HCT116 (cell line): ENCODE measurements around the gene PPP1R14B. TPM values are rescaled to one million over a fixed set of nuclear protein-coding genes. Genes with fewer than 3 reads are reported as not detected.

Experiments
- ATAC-seq: fragments of 200-7000 bp; cut with Tn5 transposase; 2 replicates; pipeline ENCODE4 v1.9.1; 2020; ENCODE audit warnings: mild to moderate bottlenecking, moderate library complexity
- BruUV-seq: library from RNA; stranded (reverse); fragments of 400-500 nt; replicated peaks from 2 replicates; lab custom pipeline; 2021; lab: Mats Ljungman, UMichigan
- CTCF ChIA-PET: fragments of 300-600 bp; sonication (Branson Sonifier 250); formaldehyde crosslinking; loops from one replicate; lab custom pipeline; 2021; ENCODE audit warnings: antibody characterized with exemption; lab: Charles Lee
- POLR2A ChIA-PET: fragments of 300-600, 350-600 bp; sonication (Branson Sonifier 250); formaldehyde crosslinking; loops from one replicate; lab custom pipeline; 2021; ENCODE audit warnings: antibody characterized with exemption; lab: Charles Lee
- RAD21 ChIA-PET, 2 experiments: fragments of 300-600 bp; sonication (Branson Sonifier 250); formaldehyde crosslinking; loops; one replicate each; lab custom pipeline; 2023; ENCODE audit warnings: low total read pairs in 2 of 2; ENCODE audit not compliant: uncharacterized antibody in 2 of 2, unreplicated experiment in 2 of 2, low non-redundant PET in 1 of 2; lab: Charles Lee
- DNase-seq: peaks from one replicate; pipeline ENCODE4 v3.0.0-alpha.2; 2010; ENCODE audit warnings: low read depth, low spot score
- H2AFZ ChIP-seq: fragments of 200-600 bp; shearing (Covaris generic), sonication (generic); 2 replicates; pipeline ENCODE4 v1.6.1; 2017; ENCODE audit warnings: low read depth, mixed run types, mixed read lengths, antibody characterized with exemption, low read length; ENCODE audit not compliant: poor library complexity, severe bottlenecking
- H3K27ac ChIP-seq: 2 replicates; pipeline ENCODE4 v1.5.1; 2012; ENCODE audit warnings: low read depth, low read length
- H3K27me3 ChIP-seq: fragments of 200-600 bp; sonication (generic); 2 replicates; pipeline ENCODE4 v1.6.1; 2016; ENCODE audit warnings: mixed run types, low read length, mixed read lengths; ENCODE audit not compliant: insufficient read depth
- H3K36me3 ChIP-seq, 2 experiments: fragments of 200-500 bp in 1 of 2; fragments of 200-600 bp in 1 of 2; sonication (Bioruptor generic) in 1 of 2; sonication (generic) in 1 of 2; 2 replicates each; pipeline versions ENCODE4 v1.5.1 to v1.6.1; 2014 to 2016; ENCODE audit warnings: low read length in 2 of 2, inconsistent platforms in 1 of 2, mixed read lengths in 1 of 2, mixed run types in 1 of 2; ENCODE audit not compliant: insufficient read depth in 2 of 2, control insufficient read depth in 1 of 2
- H3K4me1 ChIP-seq, 2 experiments: fragments of 200-600 bp in 1 of 2; sonication (generic) in 1 of 2; 2 replicates each; pipeline versions ENCODE4 v1.5.1 to v1.6.1; 2012 to 2017; ENCODE audit warnings: low read length in 2 of 2, inconsistent platforms in 1 of 2, mild to moderate bottlenecking in 1 of 2, mixed read lengths in 1 of 2, mixed run types in 1 of 2, moderate library complexity in 1 of 2; ENCODE audit not compliant: insufficient read depth in 2 of 2, control insufficient read depth in 1 of 2
- H3K4me2 ChIP-seq: fragments of 200-600 bp; sonication (generic); 2 replicates; pipeline ENCODE4 v1.6.1; 2017; ENCODE audit warnings: mixed run types, low read length, mixed read lengths
- H3K4me3 ChIP-seq, 2 experiments: fragments of 200-600 bp in 1 of 2; sonication (generic) in 1 of 2; replicated peaks in 1 of 2; 2 replicates each; pipeline ENCODE4 v1.5.1; 2011 to 2016; ENCODE audit warnings: low read length in 2 of 2, control low read depth in 1 of 2, low read depth in 1 of 2, mild to moderate bottlenecking in 1 of 2, mixed read lengths in 1 of 2, mixed run types in 1 of 2
- H3K79me2 ChIP-seq: fragments of 200-600 bp; sonication (generic); 2 replicates; pipeline ENCODE4 v1.6.1; 2017; ENCODE audit warnings: mild to moderate bottlenecking, mixed run types, low read length, moderate library complexity, mixed read lengths; ENCODE audit not compliant: insufficient read depth
- H3K9ac ChIP-seq: fragments of 200-600 bp; sonication (generic); 2 replicates; pipeline ENCODE4 v1.6.1; 2016; ENCODE audit warnings: low read length, mixed read lengths
- H3K9me2 ChIP-seq: fragments of 200-600 bp; sonication (generic), shearing (Covaris generic); 2 replicates; pipeline ENCODE4 v1.6.1; 2017; ENCODE audit warnings: mixed run types, mild to moderate bottlenecking, moderate library complexity; ENCODE audit not compliant: insufficient read depth
- H3K9me3 ChIP-seq, 2 experiments: fragments of 200-500 bp in 1 of 2; fragments of 200-600 bp in 1 of 2; sonication (Bioruptor generic) in 1 of 2; sonication (generic) in 1 of 2; 2 replicates each; pipeline ENCODE4 v1.6.1; 2014 to 2017; ENCODE audit warnings: low read length in 2 of 2, mixed read lengths in 2 of 2, inconsistent platforms in 1 of 2, low read depth in 1 of 2, mild to moderate bottlenecking in 1 of 2, mixed run types in 1 of 2, moderate library complexity in 1 of 2; ENCODE audit not compliant: control insufficient read depth in 1 of 2, insufficient read depth in 1 of 2
- H4K20me1 ChIP-seq: fragments of 200-600 bp; sonication (generic), shearing (Covaris generic); 2 replicates; pipeline ENCODE4 v1.6.1; 2017; ENCODE audit warnings: mixed run types, mild to moderate bottlenecking, moderate library complexity; ENCODE audit not compliant: insufficient read depth
- CBX3 ChIP-seq: IDR thresholded peaks from 2 replicates; pipeline ENCODE4 v1.6.1; 2012; ENCODE audit warnings: low read depth
- CEBPB ChIP-seq: IDR thresholded peaks from 2 replicates; pipeline ENCODE4 v1.6.1; 2012; ENCODE audit warnings: low read depth
- CTCF ChIP-seq, 3 experiments: fragments of 200-600 bp in 1 of 3; sonication (generic) in 1 of 3; IDR thresholded peaks in 2 of 3; conservative IDR thresholded peaks in 1 of 3; 2 replicates each; pipeline ENCODE4 v1.5.1; 2012 to 2017; ENCODE audit warnings: low read depth in 2 of 3, low read length in 2 of 3, antibody characterized with exemption in 1 of 3, borderline replicate concordance in 1 of 3, control low read depth in 1 of 3, mild to moderate bottlenecking in 1 of 3, mixed read lengths in 1 of 3, mixed run types in 1 of 3, moderate library complexity in 1 of 3; ENCODE audit not compliant: insufficient read depth in 1 of 3
- EGR1 ChIP-seq: IDR thresholded peaks from 2 replicates; pipeline ENCODE4 v1.6.1; 2012; ENCODE audit warnings: low read depth
- EZH2 ChIP-seq: fragments of 200-600 bp; sonication (generic); IDR thresholded peaks from 2 replicates; pipeline ENCODE4 v1.6.1; 2017; ENCODE audit warnings: antibody characterized with exemption, mixed run types
- EZH2phosphoT487 ChIP-seq: fragments of 200-600 bp; IDR thresholded peaks from 2 replicates; pipeline ENCODE4 v1.6.1; 2018; ENCODE audit warnings: antibody characterized with exemption, borderline replicate concordance
- JUND ChIP-seq: IDR thresholded peaks from 2 replicates; pipeline ENCODE4 v1.6.1; 2012
- MAX ChIP-seq: IDR thresholded peaks from 2 replicates; pipeline ENCODE4 v1.6.1; 2012
- POLR2A ChIP-seq: IDR thresholded peaks from 2 replicates; pipeline ENCODE4 v1.7.0; 2011; ENCODE audit warnings: borderline replicate concordance; ENCODE audit not compliant: insufficient read depth, insufficient read length; ENCODE audit errors: extremely low read depth
- POLR2AphosphoS5 ChIP-seq: IDR thresholded peaks from 2 replicates; pipeline ENCODE4 v1.6.1; 2011; ENCODE audit warnings: mild to moderate bottlenecking, low read depth, low read length, moderate library complexity
- SIN3A ChIP-seq: IDR thresholded peaks from 2 replicates; pipeline ENCODE4 v1.6.1; 2012; ENCODE audit warnings: low read depth
- SRF ChIP-seq: IDR thresholded peaks from 2 replicates; pipeline ENCODE4 v1.6.1; 2012; ENCODE audit warnings: low read depth
- TCF7L2 ChIP-seq: IDR thresholded peaks from 2 replicates; pipeline ENCODE4 v1.7.0; 2011; ENCODE audit warnings: borderline replicate concordance, inconsistent platforms; ENCODE audit not compliant: insufficient read depth, insufficient read length; ENCODE audit errors: extremely low read depth
- YY1 ChIP-seq: IDR thresholded peaks from 2 replicates; pipeline ENCODE4 v1.6.1; 2011; ENCODE audit warnings: low read length, low read depth, moderate library complexity, mild to moderate bottlenecking; ENCODE audit not compliant: insufficient replicate concordance; ENCODE audit errors: extremely low read depth
- ZBTB33 ChIP-seq: IDR thresholded peaks from 2 replicates; pipeline ENCODE4 v1.6.1; 2011; ENCODE audit warnings: mild to moderate bottlenecking, low read length, moderate library complexity; ENCODE audit not compliant: insufficient replicate concordance; ENCODE audit errors: extremely low read depth
- ZNF274 ChIP-seq: fragments of 200-500 bp; sonication (Bioruptor generic); IDR thresholded peaks from 2 replicates; pipeline ENCODE4 v1.6.1; 2014; ENCODE audit warnings: mild to moderate bottlenecking, low read depth, low read length, inconsistent platforms
- intact Hi-C: fragments of 100-400 bp; cut with micrococcal nuclease; formaldehyde crosslinking; loops from 2 replicates; pipeline ENCODE4 v1.10.0; 2022
- total RNA-seq: library from RNA; stranded (reverse); gene quantifications from one replicate; pipeline ENCODE4 v1.2.1, GENCODE V29; 2021; ENCODE audit not compliant: unreplicated experiment
- TF ChIP-seq, protein P1 (sequence below): IDR thresholded peaks from 2 replicates; pipeline ENCODE4 v1.6.1; 2012; ENCODE audit warnings: low read depth
- TF ChIP-seq, protein P2 (sequence below): IDR thresholded peaks from 2 replicates; pipeline ENCODE4 v1.6.1; 2012

Gene PPP1R14B
- total RNA-seq, 1 experiment from 2014 or later: 332 TPM

DNA sequence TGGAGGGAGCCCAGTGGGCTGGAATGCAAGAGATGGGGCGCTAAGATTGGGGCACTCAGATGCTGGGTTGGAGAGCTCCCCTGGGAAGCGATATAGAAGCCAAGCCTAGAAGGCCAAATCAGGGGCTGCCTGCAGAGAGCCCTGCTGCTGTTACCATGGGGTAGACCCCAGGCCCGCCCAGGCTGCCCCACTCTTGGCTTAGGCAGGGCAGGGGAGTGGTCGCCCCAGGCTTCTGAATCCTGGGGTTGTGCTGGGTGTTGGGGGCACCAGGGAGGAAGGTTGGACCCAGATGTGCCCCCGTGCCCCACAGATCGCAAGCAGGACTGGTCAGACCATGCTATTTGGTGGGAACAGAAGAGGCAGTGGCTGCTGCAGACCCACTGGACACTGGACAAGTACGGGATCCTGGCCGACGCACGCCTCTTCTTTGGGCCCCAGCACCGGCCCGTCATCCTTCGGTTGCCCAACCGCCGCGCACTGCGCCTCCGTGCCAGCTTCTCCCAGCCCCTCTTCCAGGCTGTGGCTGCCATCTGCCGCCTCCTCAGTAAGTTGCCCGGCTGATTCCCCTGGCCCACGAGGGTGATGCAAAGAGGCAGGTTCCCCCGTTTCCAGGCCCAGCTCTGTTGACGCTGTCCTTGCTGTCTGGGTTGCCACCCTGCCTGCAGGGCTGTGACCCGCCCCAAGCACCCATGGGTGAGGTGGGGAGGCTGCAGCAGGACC lies 36.3 kb downstream of the PPP1R14B start:
- no peak overlapping the region for H3K4me2 ChIP-seq
- no peaks in the 10 kb centered on the region for H3K79me2 ChIP-seq
- POLR2A ChIA-PET: no interaction called here

More for the DNA sequence above, 36.3 kb downstream of the PPP1R14B start:
- Histone ChIP-seq H3K27me3 (no peaks in the 10 kb centered on the region), H3K4me1 (no peaks in the 10 kb centered on the region), H3K9me3 (no peaks in the 10 kb centered on the region), H3K9me2 (no peaks in the 10 kb centered on the region), H4K20me1 (no peaks in the 10 kb centered on the region), H3K9ac (no peak overlapping the region), H3K36me3 (peaks cover 10 to 12% of the 10 kb centered on the region in 2 experiments), H3K27ac (no peak overlapping the region), H3K4me3 (no peak overlapping the region), H2AFZ (no peak overlapping the region)
- no peak for TF ChIP-seq POLR2AphosphoS5
- TF ChIP-seq MAX: no peak
- no peak for TF ChIP-seq ZBTB33
- no peak for TF ChIP-seq CTCF (IDR thresholded peaks at IDR 0.05 in 2 of 3, conservative IDR thresholded peaks at IDR 0.05 in 1 of 3; ENCODE audit: borderline replicate concordance in 1 of 3, insufficient read depth in 1 of 3, low read depth in 2 of 3, low read length in 2 of 3)
- TF ChIP-seq CBX3: no peak
- TF ChIP-seq EGR1: no peak
- TF ChIP-seq, protein P1, sequence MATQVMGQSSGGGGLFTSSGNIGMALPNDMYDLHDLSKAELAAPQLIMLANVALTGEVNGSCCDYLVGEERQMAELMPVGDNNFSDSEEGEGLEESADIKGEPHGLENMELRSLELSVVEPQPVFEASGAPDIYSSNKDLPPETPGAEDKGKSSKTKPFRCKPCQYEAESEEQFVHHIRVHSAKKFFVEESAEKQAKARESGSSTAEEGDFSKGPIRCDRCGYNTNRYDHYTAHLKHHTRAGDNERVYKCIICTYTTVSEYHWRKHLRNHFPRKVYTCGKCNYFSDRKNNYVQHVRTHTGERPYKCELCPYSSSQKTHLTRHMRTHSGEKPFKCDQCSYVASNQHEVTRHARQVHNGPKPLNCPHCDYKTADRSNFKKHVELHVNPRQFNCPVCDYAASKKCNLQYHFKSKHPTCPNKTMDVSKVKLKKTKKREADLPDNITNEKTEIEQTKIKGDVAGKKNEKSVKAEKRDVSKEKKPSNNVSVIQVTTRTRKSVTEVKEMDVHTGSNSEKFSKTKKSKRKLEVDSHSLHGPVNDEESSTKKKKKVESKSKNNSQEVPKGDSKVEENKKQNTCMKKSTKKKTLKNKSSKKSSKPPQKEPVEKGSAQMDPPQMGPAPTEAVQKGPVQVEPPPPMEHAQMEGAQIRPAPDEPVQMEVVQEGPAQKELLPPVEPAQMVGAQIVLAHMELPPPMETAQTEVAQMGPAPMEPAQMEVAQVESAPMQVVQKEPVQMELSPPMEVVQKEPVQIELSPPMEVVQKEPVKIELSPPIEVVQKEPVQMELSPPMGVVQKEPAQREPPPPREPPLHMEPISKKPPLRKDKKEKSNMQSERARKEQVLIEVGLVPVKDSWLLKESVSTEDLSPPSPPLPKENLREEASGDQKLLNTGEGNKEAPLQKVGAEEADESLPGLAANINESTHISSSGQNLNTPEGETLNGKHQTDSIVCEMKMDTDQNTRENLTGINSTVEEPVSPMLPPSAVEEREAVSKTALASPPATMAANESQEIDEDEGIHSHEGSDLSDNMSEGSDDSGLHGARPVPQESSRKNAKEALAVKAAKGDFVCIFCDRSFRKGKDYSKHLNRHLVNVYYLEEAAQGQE: no peak
- TF ChIP-seq SRF: no peak
- no peak for TF ChIP-seq TCF7L2
- TF ChIP-seq ZNF274: no peak
- TF ChIP-seq, protein P2, sequence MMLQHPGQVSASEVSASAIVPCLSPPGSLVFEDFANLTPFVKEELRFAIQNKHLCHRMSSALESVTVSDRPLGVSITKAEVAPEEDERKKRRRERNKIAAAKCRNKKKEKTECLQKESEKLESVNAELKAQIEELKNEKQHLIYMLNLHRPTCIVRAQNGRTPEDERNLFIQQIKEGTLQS: no peak
- no peak for TF ChIP-seq EZH2
- TF ChIP-seq YY1: no peak
- no peak for TF ChIP-seq JUND
- TF ChIP-seq CEBPB: no peak
- TF ChIP-seq POLR2A: no peak
- no peak for TF ChIP-seq EZH2phosphoT487
- TF ChIP-seq SIN3A: no peak
- RAD21 ChIA-PET: no interaction called here
- DNase-seq (no peak), ATAC-seq (no peak)
- intact Hi-C loops: no loop called here
- CTCF ChIA-PET: no interaction called here
- BruUV-seq: no TSS peak
